SH-SY5Y (cell line): ENCODE data around the gene HOXD12.

Experiments
- GATA2 ChIP-seq: IDR thresholded peaks from 2 replicates; pipeline ENCODE4 v1.6.1; 2011; ENCODE audit warnings: mild to moderate bottlenecking, low read depth, low read length
- GATA3 ChIP-seq: IDR thresholded peaks from 2 replicates; pipeline ENCODE4 v1.6.1; 2011; ENCODE audit warnings: low read depth, mild to moderate bottlenecking, low read length, moderate library complexity

GRCh38 chr2:176103194-176103593 lies 3.6 kb downstream of the HOXD12 start:
- TF ChIP-seq GATA2 (no peak), GATA3 (no peak)
